ENCODE data around the gene NOP53.
A peak's percentile ranks its signal among the peaks of the same experiment; 100 is the strongest.

NOP53 gene

GRCh38 chr19:47701717-47702552 is 43.4 kb upstream of the NOP53 start:
- DNase-seq (ENCODE audit: low spot score), result no peak
- no peak for TF ChIP-seq CTCF (IDR thresholded peaks at IDR 0.05; ENCODE audit: extremely low read depth, missing control alignments)

- no peak for TF ChIP-seq CTCF (IDR thresholded peaks at IDR 0.05; ENCODE audit: extremely low read depth, missing control alignments)
- no peak for DNase-seq (ENCODE audit: low spot score)
Observed at GRCh38 chr19:47702671-47703070, 42.7 kb upstream of the NOP53 start.

GRCh38 chr19:47703301-47703700 is 42.0 kb upstream of the NOP53 start:
- no peak for DNase-seq (ENCODE audit: low spot score)
- TF ChIP-seq CTCF (IDR thresholded peaks at IDR 0.05; ENCODE audit: extremely low read depth, missing control alignments), result no peak

- TF ChIP-seq CTCF (IDR thresholded peaks at IDR 0.05; ENCODE audit: extremely low read depth, missing control alignments), result no peak
- DNase-seq (ENCODE audit: low spot score), result no peak
Observed at GRCh38 chr19:47704024-47704423, 41.3 kb upstream of the NOP53 start.

- DNase-seq (ENCODE audit: low spot score), result no peak
- no peak for TF ChIP-seq CTCF (IDR thresholded peaks at IDR 0.05; ENCODE audit: extremely low read depth, missing control alignments)
Observed at GRCh38 chr19:47704656-47705055, 40.7 kb upstream of the NOP53 start.

- DNase-seq (ENCODE audit: low spot score), result peak; percentile 84
- peak; percentile 70 for TF ChIP-seq CTCF (IDR thresholded peaks at IDR 0.05; ENCODE audit: extremely low read depth, missing control alignments)
Observed at GRCh38 chr19:47707135-47707925, 38.0 kb upstream of the NOP53 start.

- no peak for TF ChIP-seq CTCF (IDR thresholded peaks at IDR 0.05; ENCODE audit: extremely low read depth, missing control alignments)
- no peak for DNase-seq (ENCODE audit: low spot score)
Observed at GRCh38 chr19:47711652-47712242, 33.6 kb upstream of the NOP53 start.

Data from GM20000 (cell line).